ENCODE measurements around the gene ARHGEF26. TPM values are rescaled to one million over a fixed set of nuclear protein-coding genes. Genes with fewer than 3 reads are reported as not detected.
A peak's percentile ranks its signal among the peaks of the same experiment; 100 is the strongest.

Gene ARHGEF26
- total and polyA plus RNA-seq, 4 donors, result 12.3 to 45.5 (median 28.5) TPM

- H3K27me3 ChIP-seq (ENCODE audit: control insufficient read depth in 3 of 3, insufficient read depth in 3 of 3, low read length in 2 of 3), result no peaks in the 10 kb centered on the region
- H3K4me3 ChIP-seq, result no peak overlapping the region
- peaks cover 0 to 2% (median 0%) of the 10 kb centered on the region in 4 donors for H3K36me3 ChIP-seq (ENCODE audit: control insufficient read depth in 4 of 4, insufficient read depth in 4 of 4, low read length in 4 of 4)
- no peak for ATAC-seq (ENCODE audit: insufficient read depth, low FRiP score)
- peak overlapping the region in 1 of 2 donors; percentile 52 for H3K9ac ChIP-seq (ENCODE audit: insufficient read depth in 1 of 2, low read length in 2 of 2)
- TF ChIP-seq CTCF (IDR thresholded peaks at IDR 0.05; ENCODE audit: control extremely low read depth, extremely low read depth), result no peak
- DNase-seq, result no peak
- WGBS, 2 donors, result 90 to 96% methylated on average over 1 of the region's 1 CpG
- H3K9me3 ChIP-seq (ENCODE audit: control insufficient read depth in 4 of 4, insufficient read depth in 3 of 4, low read length in 3 of 4), result no peaks in the 10 kb centered on the region
- no peak overlapping the region for H3K27ac ChIP-seq (ENCODE audit: low read depth in 1 of 2, low read length in 1 of 2)
- H3K4me1 ChIP-seq (ENCODE audit: control insufficient read depth in 5 of 5, insufficient read depth in 5 of 5, low read length in 5 of 5), result peaks cover 0 to 6% (median 0%) of the 10 kb centered on the region in 5 donors
Measured at GRCh38 chr3:154169796-154170110, 48.6 kb downstream of the ARHGEF26 start.

GRCh38 chr3:154170300-154170699 lies 49.1 kb downstream of the ARHGEF26 start:
- DNase-seq, result no peak
- Histone ChIP-seq H3K36me3 (ENCODE audit: control insufficient read depth in 4 of 4, insufficient read depth in 4 of 4, low read length in 4 of 4) (peaks cover 0 to 2% (median 0%) of the 10 kb centered on the region in 4 donors), H3K4me1 (ENCODE audit: control insufficient read depth in 5 of 5, insufficient read depth in 5 of 5, low read length in 5 of 5) (peaks cover 0 to 6% (median 0%) of the 10 kb centered on the region in 5 donors), H3K4me3 (no peak overlapping the region), H3K9me3 (ENCODE audit: control insufficient read depth in 4 of 4, insufficient read depth in 3 of 4, low read length in 3 of 4) (no peaks in the 10 kb centered on the region), H3K27me3 (ENCODE audit: control insufficient read depth in 3 of 3, insufficient read depth in 3 of 3, low read length in 2 of 3) (no peaks in the 10 kb centered on the region), H3K27ac (ENCODE audit: low read depth in 1 of 2, low read length in 1 of 2) (no peak overlapping the region), H3K9ac (ENCODE audit: insufficient read depth in 1 of 2, low read length in 2 of 2) (no peak overlapping the region)
- TF ChIP-seq CTCF (IDR thresholded peaks at IDR 0.05; ENCODE audit: control extremely low read depth, extremely low read depth), result no peak
- no peak for ATAC-seq (ENCODE audit: insufficient read depth, low FRiP score)
- WGBS, 2 donors, result 93 to 100% methylated on average over 1 of the region's 1 CpG

- no peak for TF ChIP-seq CTCF (IDR thresholded peaks at IDR 0.05; ENCODE audit: control extremely low read depth, extremely low read depth)
- DNase-seq (no peak), ATAC-seq (ENCODE audit: insufficient read depth, low FRiP score) (no peak)
- 86 to 90% methylated on average over 3 of the region's 3 CpGs for WGBS, 2 donors
- no peak overlapping the region for H3K4me3 ChIP-seq
- H3K9ac ChIP-seq (ENCODE audit: insufficient read depth in 1 of 2, low read length in 2 of 2), result no peak overlapping the region
- H3K36me3 ChIP-seq (ENCODE audit: control insufficient read depth in 4 of 4, insufficient read depth in 4 of 4, low read length in 4 of 4), result peaks cover 0 to 2% (median 0%) of the 10 kb centered on the region in 4 donors
- H3K4me1 ChIP-seq (ENCODE audit: control insufficient read depth in 5 of 5, insufficient read depth in 5 of 5, low read length in 5 of 5), result peaks cover 0 to 6% (median 0%) of the 10 kb centered on the region in 5 donors
- H3K27me3 ChIP-seq (ENCODE audit: control insufficient read depth in 3 of 3, insufficient read depth in 3 of 3, low read length in 2 of 3), result no peaks in the 10 kb centered on the region
- H3K9me3 ChIP-seq (ENCODE audit: control insufficient read depth in 4 of 4, insufficient read depth in 3 of 4, low read length in 3 of 4), result peaks cover 0 to 6% (median 0%) of the 10 kb centered on the region in 4 donors
- H3K27ac ChIP-seq (ENCODE audit: low read depth in 1 of 2, low read length in 1 of 2), result no peak overlapping the region
Measured at GRCh38 chr3:154175041-154175440, 53.9 kb downstream of the ARHGEF26 start.

GRCh38 chr3:154176036-154176435 lies 54.8 kb downstream of the ARHGEF26 start:
- peaks cover 0 to 6% (median 0%) of the 10 kb centered on the region in 4 donors for H3K9me3 ChIP-seq (ENCODE audit: control insufficient read depth in 4 of 4, insufficient read depth in 3 of 4, low read length in 3 of 4)
- H3K9ac ChIP-seq (ENCODE audit: insufficient read depth in 1 of 2, low read length in 2 of 2), result no peak overlapping the region
- DNase-seq (peak; percentile 21 to 35 (median 28)), ATAC-seq (ENCODE audit: insufficient read depth, low FRiP score) (no peak)
- H3K27me3 ChIP-seq (ENCODE audit: control insufficient read depth in 3 of 3, insufficient read depth in 3 of 3, low read length in 2 of 3), result no peaks in the 10 kb centered on the region
- peaks cover 0 to 7% (median 0%) of the 10 kb centered on the region in 5 donors for H3K4me1 ChIP-seq (ENCODE audit: control insufficient read depth in 5 of 5, insufficient read depth in 5 of 5, low read length in 5 of 5)
- no peak overlapping the region for H3K27ac ChIP-seq (ENCODE audit: low read depth in 1 of 2, low read length in 1 of 2)
- WGBS, 2 donors, result 76 to 79% methylated on average over 2 of the region's 2 CpGs
- no peak for TF ChIP-seq CTCF (IDR thresholded peaks at IDR 0.05; ENCODE audit: control extremely low read depth, extremely low read depth)
- H3K4me3 ChIP-seq, result no peak overlapping the region
- H3K36me3 ChIP-seq (ENCODE audit: control insufficient read depth in 4 of 4, insufficient read depth in 4 of 4, low read length in 4 of 4), result peaks cover 0 to under 1% (median 0%) of the 10 kb centered on the region in 4 donors
